ENCODE measurements around the gene CHTOP.

The CHTOP gene

GRCh38 chr1:153629971-153630370 lies 3.9 kb upstream of the CHTOP start:
- ATAC-seq, result no peak

DNA sequence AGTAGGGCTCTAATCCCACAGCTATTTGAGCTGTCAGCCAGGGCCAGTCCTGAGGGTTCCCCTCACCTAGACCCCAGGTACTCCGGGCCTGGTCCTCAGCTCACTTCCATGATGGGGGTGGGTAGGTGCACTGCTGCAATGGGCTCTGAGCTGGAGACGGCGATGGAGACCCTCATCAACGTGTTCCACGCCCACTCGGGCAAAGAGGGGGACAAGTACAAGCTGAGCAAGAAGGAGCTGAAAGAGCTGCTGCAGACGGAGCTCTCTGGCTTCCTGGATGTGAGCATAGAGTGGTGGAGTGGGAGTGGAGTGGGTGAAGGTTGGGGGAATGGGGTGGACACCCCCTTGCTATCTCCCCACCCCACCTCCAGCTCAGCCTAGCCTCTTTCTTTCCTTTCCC lies 3.5 kb upstream of the CHTOP start:
- ATAC-seq, result no peak
- TF ChIP-seq ZC3H10 (CRISPR knock-in tag; IDR thresholded peaks at IDR 0.05) (no peak), TCF4 (CRISPR knock-in tag; IDR thresholded peaks at IDR 0.05; ENCODE audit: borderline replicate concordance) (no peak), RARB (CRISPR knock-in tag; IDR thresholded peaks at IDR 0.05) (no peak), OSR1 (CRISPR knock-in tag; IDR thresholded peaks at IDR 0.05) (no peak), CSRNP3 (CRISPR knock-in tag; IDR thresholded peaks at IDR 0.05) (no peak), ZFP30 (CRISPR knock-in tag; IDR thresholded peaks at IDR 0.05) (no peak), CREB5 (CRISPR knock-in tag; IDR thresholded peaks at IDR 0.05; ENCODE audit: low read depth) (no peak), ZNF565 (CRISPR knock-in tag; conservative IDR thresholded peaks at IDR 0.05; ENCODE audit: low read depth) (no peak), GLIS3 (CRISPR knock-in tag; IDR thresholded peaks at IDR 0.05) (no peak), SNAI2 (CRISPR knock-in tag; IDR thresholded peaks at IDR 0.05) (no peak)

More at GRCh38 chr1:153629971-153630370, 3.9 kb upstream of the CHTOP start:
- TF ChIP-seq SNAI2 (CRISPR knock-in tag; IDR thresholded peaks at IDR 0.05) (no peak), BACH2 (CRISPR knock-in tag; IDR thresholded peaks at IDR 0.05; ENCODE audit: borderline replicate concordance) (no peak), ARNTL (CRISPR knock-in tag; IDR thresholded peaks at IDR 0.05; ENCODE audit: borderline replicate concordance, low read depth) (no peak)

DNA sequence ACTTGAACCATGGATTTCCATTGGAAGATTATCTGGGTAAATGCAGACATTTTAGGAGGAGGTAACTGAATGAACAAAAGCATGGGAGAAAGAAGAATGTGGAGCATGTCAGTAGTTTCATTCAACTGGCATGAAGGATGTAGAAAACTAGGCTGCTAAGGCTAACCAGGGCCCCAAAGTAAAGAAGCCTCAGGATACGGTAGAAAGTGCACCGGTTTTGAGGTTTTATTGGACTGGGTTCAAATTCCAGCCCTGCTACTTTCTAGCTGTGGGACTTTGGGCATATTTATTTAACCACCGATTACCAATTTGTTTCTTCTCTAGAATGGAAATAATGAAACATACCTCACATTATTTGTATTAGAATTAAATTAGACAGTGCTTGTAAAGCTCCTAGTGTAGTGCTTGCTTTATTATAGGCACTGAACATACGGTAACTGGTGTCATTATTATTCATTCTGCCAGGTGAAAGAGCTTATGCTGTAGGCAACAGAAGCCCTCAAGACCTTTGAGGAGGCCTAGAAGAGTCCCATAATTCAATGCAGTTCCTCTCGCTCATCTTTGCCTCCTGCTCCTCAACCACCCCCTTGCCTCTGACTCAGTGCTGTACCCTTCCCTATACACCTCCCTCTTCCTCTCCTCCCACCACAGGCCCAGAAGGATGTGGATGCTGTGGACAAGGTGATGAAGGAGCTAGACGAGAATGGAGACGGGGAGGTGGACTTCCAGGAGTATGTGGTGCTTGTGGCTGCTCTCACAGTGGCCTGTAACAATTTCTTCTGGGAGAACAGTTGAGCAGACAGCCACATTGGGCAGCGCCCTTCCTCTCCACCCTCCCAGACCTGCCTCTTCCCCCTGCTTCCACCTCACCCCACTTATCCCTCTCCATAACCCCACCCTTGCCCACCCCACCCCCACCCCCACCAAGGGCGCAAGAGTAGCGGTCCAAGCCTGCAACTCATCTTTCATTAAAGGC lies 2.5 kb upstream of the CHTOP start:
- TF ChIP-seq ARNTL (CRISPR knock-in tag; IDR thresholded peaks at IDR 0.05; ENCODE audit: borderline replicate concordance, low read depth) (no peak), RARB (CRISPR knock-in tag; IDR thresholded peaks at IDR 0.05) (no peak), TSHZ2 (CRISPR knock-in tag; IDR thresholded peaks at IDR 0.05) (no peak), ZNF70 (CRISPR knock-in tag; IDR thresholded peaks at IDR 0.05) (no peak), ZFP3 (CRISPR knock-in tag; IDR thresholded peaks at IDR 0.05) (no peak), SNAI2 (CRISPR knock-in tag; IDR thresholded peaks at IDR 0.05) (no peak), ZNF8 (CRISPR knock-in tag; IDR thresholded peaks at IDR 0.05) (no peak), TCF4 (CRISPR knock-in tag; IDR thresholded peaks at IDR 0.05; ENCODE audit: borderline replicate concordance) (no peak), ZNF565 (CRISPR knock-in tag; conservative IDR thresholded peaks at IDR 0.05; ENCODE audit: low read depth) (no peak), OSR1 (CRISPR knock-in tag; IDR thresholded peaks at IDR 0.05) (no peak), ESRRG (CRISPR knock-in tag; IDR thresholded peaks at IDR 0.05) (no peak), TOX (CRISPR knock-in tag; IDR thresholded peaks at IDR 0.05; ENCODE audit: borderline replicate concordance) (no peak), ZFP30 (CRISPR knock-in tag; IDR thresholded peaks at IDR 0.05) (no peak), CSDC2 (CRISPR knock-in tag; IDR thresholded peaks at IDR 0.05) (no peak), ZC3H10 (CRISPR knock-in tag; IDR thresholded peaks at IDR 0.05) (no peak), BACH2 (CRISPR knock-in tag; IDR thresholded peaks at IDR 0.05; ENCODE audit: borderline replicate concordance) (no peak), PPARA (CRISPR knock-in tag; IDR thresholded peaks at IDR 0.05; ENCODE audit: borderline replicate concordance) (no peak), PATZ1 (CRISPR knock-in tag; IDR thresholded peaks at IDR 0.05; ENCODE audit: borderline replicate concordance) (no peak)
- ATAC-seq, result no peak
